GM12891 (cell line): ENCODE data around the gene SKOR2.

Experiments used
- POLR2A ChIP-seq: IDR thresholded peaks from 2 replicates; pipeline ENCODE4 v1.6.1; 2011; ENCODE audit warnings: low read depth, low read length, control low read depth
- POLR2AphosphoS5 ChIP-seq: IDR thresholded peaks from 2 replicates; pipeline ENCODE4 v1.6.1; 2011; ENCODE audit warnings: low read depth, low read length, control low read depth

DNA sequence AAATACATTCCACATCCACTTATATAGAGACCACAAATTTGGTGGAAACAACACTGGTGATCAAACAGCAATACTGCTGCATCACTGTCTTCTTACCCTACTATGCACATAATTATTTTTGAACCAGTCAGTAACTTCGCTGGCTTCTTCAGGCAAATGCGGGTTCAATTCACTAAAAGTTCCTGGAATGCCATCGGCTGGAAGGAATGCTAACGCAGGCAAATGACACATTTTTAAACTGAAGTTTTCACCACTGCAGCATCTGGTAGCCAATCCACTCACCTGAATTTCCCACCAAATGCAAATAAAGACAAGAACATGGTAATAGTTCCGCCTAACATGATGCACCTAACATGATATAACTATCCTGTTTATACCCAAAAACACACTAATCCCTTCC lies 91.2 kb downstream of the SKOR2 start:
- TF ChIP-seq POLR2A, result no peak
- no peak for TF ChIP-seq POLR2AphosphoS5
